ENCODE measurements around the gene RASSF8.

GRCh38 chr12:25942709-25943108, 15.8 kb upstream of the RASSF8 start:
- TF ChIP-seq CTCF (IDR thresholded peaks at IDR 0.05; ENCODE audit: low read depth, low read length, poor library complexity, severe bottlenecking) = no peak
- TF ChIP-seq EZH2phosphoT487 (IDR thresholded peaks at IDR 0.05; ENCODE audit: borderline replicate concordance, low read length) = no peak

All from DOHH2 (cell line).